Thyroid gland (tissue), 4 donors: ENCODE data around the gene TRAK2.

Experiments used
- POLR2A ChIP-seq, 2 donors: fragments of 450-650 bp; IDR thresholded peaks; one replicate each; pipeline ENCODE4 v1.6.1; 2017; ENCODE audit warnings: antibody characterized with exemption in 2 of 2, mild to moderate bottlenecking in 2 of 2, moderate library complexity in 1 of 2
- TF ChIP-seq, protein P1 (sequence below), 6 experiments: fragments of 200-600 bp in 3 of 6; fragments of 450-650 bp in 3 of 6; sonication (generic) in 3 of 6; IDR thresholded peaks; one replicate each; pipeline ENCODE4 v1.5.1; 2016 to 2019; ENCODE audit warnings: antibody characterized with exemption in 6 of 6, mild to moderate bottlenecking in 2 of 6, inconsistent platforms in 1 of 6, moderate library complexity in 1 of 6

DNA sequence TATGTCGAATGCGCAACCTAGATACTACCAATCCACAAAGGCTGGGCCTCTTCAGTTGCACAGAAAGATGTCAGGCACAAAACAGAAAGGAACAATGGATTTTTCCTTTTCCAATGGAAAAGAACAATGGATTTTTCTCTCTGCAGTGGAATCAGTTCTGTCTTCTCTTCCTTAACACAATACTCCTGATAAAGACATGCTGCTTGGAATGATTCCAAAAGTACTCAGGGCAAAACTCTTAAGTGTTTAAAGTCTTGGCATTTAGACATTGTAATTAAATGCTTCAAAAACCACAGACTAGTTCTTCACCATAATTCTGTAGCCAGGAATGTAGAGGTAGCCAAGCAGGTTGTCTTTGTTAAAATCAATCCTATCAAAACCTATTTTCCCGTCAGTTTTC is 47.4 kb downstream of the TRAK2 start:
- TF ChIP-seq, protein P1, sequence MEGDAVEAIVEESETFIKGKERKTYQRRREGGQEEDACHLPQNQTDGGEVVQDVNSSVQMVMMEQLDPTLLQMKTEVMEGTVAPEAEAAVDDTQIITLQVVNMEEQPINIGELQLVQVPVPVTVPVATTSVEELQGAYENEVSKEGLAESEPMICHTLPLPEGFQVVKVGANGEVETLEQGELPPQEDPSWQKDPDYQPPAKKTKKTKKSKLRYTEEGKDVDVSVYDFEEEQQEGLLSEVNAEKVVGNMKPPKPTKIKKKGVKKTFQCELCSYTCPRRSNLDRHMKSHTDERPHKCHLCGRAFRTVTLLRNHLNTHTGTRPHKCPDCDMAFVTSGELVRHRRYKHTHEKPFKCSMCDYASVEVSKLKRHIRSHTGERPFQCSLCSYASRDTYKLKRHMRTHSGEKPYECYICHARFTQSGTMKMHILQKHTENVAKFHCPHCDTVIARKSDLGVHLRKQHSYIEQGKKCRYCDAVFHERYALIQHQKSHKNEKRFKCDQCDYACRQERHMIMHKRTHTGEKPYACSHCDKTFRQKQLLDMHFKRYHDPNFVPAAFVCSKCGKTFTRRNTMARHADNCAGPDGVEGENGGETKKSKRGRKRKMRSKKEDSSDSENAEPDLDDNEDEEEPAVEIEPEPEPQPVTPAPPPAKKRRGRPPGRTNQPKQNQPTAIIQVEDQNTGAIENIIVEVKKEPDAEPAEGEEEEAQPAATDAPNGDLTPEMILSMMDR (IDR thresholded peaks at IDR 0.05): no peak
- no peak for TF ChIP-seq POLR2A (IDR thresholded peaks at IDR 0.05)
